GM12874 (cell line): ENCODE data around the gene LYZL6.

Experiments
- CTCF ChIP-seq: IDR thresholded peaks from 2 replicates; pipeline ENCODE4 v1.5.1; 2011; ENCODE audit warnings: low read depth, mild to moderate bottlenecking, control low read depth, low read length, moderate library complexity; ENCODE audit not compliant: insufficient read depth

The LYZL6 gene

GRCh38 chr17:35969558-35970380 lies 26.3 kb upstream of the LYZL6 start:
- TF ChIP-seq CTCF: peak; percentile 69

- TF ChIP-seq CTCF: no peak
Observed at GRCh38 chr17:35968520-35969054, 25.1 kb upstream of the LYZL6 start.

GRCh38 chr17:35965272-35965671 lies 21.8 kb upstream of the LYZL6 start:
- no peak for TF ChIP-seq CTCF

- TF ChIP-seq CTCF: no peak
Observed at GRCh38 chr17:35963663-35964062, 20.1 kb upstream of the LYZL6 start.

GRCh38 chr17:35953720-35954119 lies 10.2 kb upstream of the LYZL6 start:
- TF ChIP-seq CTCF: no peak

- TF ChIP-seq CTCF: no peak
Observed at GRCh38 chr17:35949401-35949800, 5.9 kb upstream of the LYZL6 start.

GRCh38 chr17:35948092-35948491 lies 4.6 kb upstream of the LYZL6 start:
- no peak for TF ChIP-seq CTCF
